HTERT RPE-1 (cell line): ENCODE data around the gene ZFPM1.

Source experiments
- in situ Hi-C: fragments of 300-500 bp; cut with MboI; formaldehyde crosslinking; loops from 4 replicates; pipeline ENCODE4 v1.14.3; 2020; ENCODE audit warnings: low sequenced_read_pairs

The ZFPM1 gene

GRCh38 chr16:88558457-88559442 lies 105.7 kb downstream of the ZFPM1 start:
- in situ Hi-C loops: no loop called here

GRCh38 chr16:88560714-88561484 lies 107.8 kb downstream of the ZFPM1 start:
- in situ Hi-C loops: no loop called here

GRCh38 chr16:88561485-88562359 lies 108.6 kb downstream of the ZFPM1 start:
- in situ Hi-C loops: no loop called here

GRCh38 chr16:88566158-88566557 lies 113.1 kb downstream of the ZFPM1 start:
- in situ Hi-C loops: no loop called here

- in situ Hi-C loops: no loop called here
Observed at GRCh38 chr16:88568710-88569613, 115.9 kb downstream of the ZFPM1 start.

GRCh38 chr16:88569614-88569984 lies 116.5 kb downstream of the ZFPM1 start:
- in situ Hi-C loops: no loop called here

- in situ Hi-C loops: no loop called here
Observed at GRCh38 chr16:88569985-88570690, 117.1 kb downstream of the ZFPM1 start, which contains the start of gene ZC3H18. Gene ZC3H18 (plus strand): TSS chr16:88570403. CDS start chr16:88577124, 6,721 bp downstream.

- in situ Hi-C loops: no loop called here
Observed at GRCh38 chr16:88570691-88571092, 117.6 kb downstream of the ZFPM1 start.

GRCh38 chr16:88575251-88575650 lies 122.2 kb downstream of the ZFPM1 start:
- in situ Hi-C loops: no loop called here

GRCh38 chr16:88576307-88576706 lies 123.2 kb downstream of the ZFPM1 start:
- in situ Hi-C loops: no loop called here

GRCh38 chr16:88577166-88577565 lies 124.1 kb downstream of the ZFPM1 start:
- in situ Hi-C loops: no loop called here

- in situ Hi-C loops: no loop called here
Observed at GRCh38 chr16:88578446-88579313, 125.6 kb downstream of the ZFPM1 start.

GRCh38 chr16:88580371-88580770 lies 127.3 kb downstream of the ZFPM1 start:
- in situ Hi-C loops: no loop called here

GRCh38 chr16:88581033-88581432 lies 128.0 kb downstream of the ZFPM1 start:
- in situ Hi-C loops: no loop called here

- in situ Hi-C loops: no loop called here
Observed at GRCh38 chr16:88582912-88583575, 130.0 kb downstream of the ZFPM1 start.

- in situ Hi-C loops: no loop called here
Observed at GRCh38 chr16:88584676-88585075, 131.6 kb downstream of the ZFPM1 start.

- in situ Hi-C loops: no loop called here
Observed at GRCh38 chr16:88585269-88585668, 132.2 kb downstream of the ZFPM1 start.
